OCI-LY1 (cell line): ENCODE data around the gene SERPINA5.

Experiments
- H2AFZ ChIP-seq: fragments of 200-600 bp; sonication (generic), shearing (Covaris generic); 2 replicates; pipeline ENCODE4 v1.6.0; 2014; ENCODE audit warnings: antibody characterized with exemption, mild to moderate bottlenecking, low read length
- H3F3A ChIP-seq: fragments of 200-600 bp; sonication (generic), shearing (Covaris generic); 2 replicates; pipeline ENCODE4 v1.6.0; 2014; ENCODE audit warnings: mild to moderate bottlenecking, antibody characterized with exemption, low read length, moderate library complexity; ENCODE audit not compliant: insufficient read depth
- H3K27ac ChIP-seq: fragments of 200-600 bp; sonication (generic); 2 replicates; pipeline ENCODE4 v1.5.1; 2014; ENCODE audit warnings: low read length, mixed run types, mild to moderate bottlenecking, low read depth; ENCODE audit not compliant: poor library complexity, severe bottlenecking
- H3K27me3 ChIP-seq: fragments of 200-600 bp; sonication (generic); 2 replicates; pipeline ENCODE4 v1.6.0; 2014; ENCODE audit warnings: antibody characterized with exemption, mild to moderate bottlenecking, low read length, moderate library complexity; ENCODE audit not compliant: insufficient read depth
- H3K36me3 ChIP-seq: fragments of 200-600 bp; sonication (generic); 2 replicates; pipeline ENCODE4 v1.6.1; 2014; ENCODE audit warnings: mild to moderate bottlenecking, antibody characterized with exemption, low read length, moderate library complexity, mixed read lengths; ENCODE audit not compliant: insufficient read depth
- H3K4me1 ChIP-seq: fragments of 200-600 bp; sonication (generic); 2 replicates; pipeline ENCODE4 v1.5.1; 2014; ENCODE audit warnings: mild to moderate bottlenecking, low read length, moderate library complexity; ENCODE audit not compliant: insufficient read depth, severe bottlenecking
- H3K4me2 ChIP-seq: fragments of 200-600 bp; sonication (generic), shearing (Covaris generic); 2 replicates; pipeline ENCODE4 v1.6.1; 2014; ENCODE audit warnings: low read length
- H3K4me3 ChIP-seq: fragments of 200-600 bp; sonication (generic); 2 replicates; pipeline ENCODE4 v1.5.1; 2014; ENCODE audit warnings: low read length, low read depth, mild to moderate bottlenecking, mixed read lengths; ENCODE audit not compliant: poor library complexity, severe bottlenecking
- H3K79me2 ChIP-seq: fragments of 200-600 bp; shearing (Covaris generic); 2 replicates; pipeline ENCODE4 v1.6.1; 2016; ENCODE audit warnings: mixed run types, low read length, mixed read lengths; ENCODE audit not compliant: insufficient read depth
- H3K9ac ChIP-seq: fragments of 200-600 bp; sonication (generic), shearing (Covaris generic); 2 replicates; pipeline ENCODE4 v1.6.1; 2014; ENCODE audit warnings: mild to moderate bottlenecking, low read length, mixed read lengths
- H3K9me2 ChIP-seq: fragments of 200-600 bp; sonication (generic), shearing (Covaris generic); 2 replicates; pipeline ENCODE4 v1.6.1; 2014; ENCODE audit warnings: low read depth, mild to moderate bottlenecking, low read length, mixed read lengths
- H3K9me3 ChIP-seq: fragments of 200-600 bp; shearing (Covaris generic); 2 replicates; pipeline ENCODE4 v1.6.1; 2014; ENCODE audit warnings: low read length, mixed read lengths
- H4K20me1 ChIP-seq: fragments of 200-600 bp; sonication (generic), shearing (Covaris generic); 2 replicates; pipeline ENCODE4 v1.6.0; 2016; ENCODE audit warnings: mild to moderate bottlenecking, low read length; ENCODE audit not compliant: insufficient read depth
- EZH2 ChIP-seq: fragments of 200-600 bp; sonication (generic), shearing (Covaris generic); IDR thresholded peaks from 2 replicates; pipeline ENCODE4 v1.8.0; 2017; ENCODE audit warnings: borderline replicate concordance, mixed run types, mild to moderate bottlenecking, antibody characterized with exemption, low read length, moderate library complexity, mixed read lengths
- TF ChIP-seq, protein P1 (sequence below): fragments of 200-600 bp; sonication (generic), shearing (Covaris generic); IDR thresholded peaks from 2 replicates; pipeline ENCODE4 v1.5.1; 2017; ENCODE audit warnings: mild to moderate bottlenecking, antibody characterized with exemption, low read length, moderate library complexity, mixed read lengths

SERPINA5 gene

DNA sequence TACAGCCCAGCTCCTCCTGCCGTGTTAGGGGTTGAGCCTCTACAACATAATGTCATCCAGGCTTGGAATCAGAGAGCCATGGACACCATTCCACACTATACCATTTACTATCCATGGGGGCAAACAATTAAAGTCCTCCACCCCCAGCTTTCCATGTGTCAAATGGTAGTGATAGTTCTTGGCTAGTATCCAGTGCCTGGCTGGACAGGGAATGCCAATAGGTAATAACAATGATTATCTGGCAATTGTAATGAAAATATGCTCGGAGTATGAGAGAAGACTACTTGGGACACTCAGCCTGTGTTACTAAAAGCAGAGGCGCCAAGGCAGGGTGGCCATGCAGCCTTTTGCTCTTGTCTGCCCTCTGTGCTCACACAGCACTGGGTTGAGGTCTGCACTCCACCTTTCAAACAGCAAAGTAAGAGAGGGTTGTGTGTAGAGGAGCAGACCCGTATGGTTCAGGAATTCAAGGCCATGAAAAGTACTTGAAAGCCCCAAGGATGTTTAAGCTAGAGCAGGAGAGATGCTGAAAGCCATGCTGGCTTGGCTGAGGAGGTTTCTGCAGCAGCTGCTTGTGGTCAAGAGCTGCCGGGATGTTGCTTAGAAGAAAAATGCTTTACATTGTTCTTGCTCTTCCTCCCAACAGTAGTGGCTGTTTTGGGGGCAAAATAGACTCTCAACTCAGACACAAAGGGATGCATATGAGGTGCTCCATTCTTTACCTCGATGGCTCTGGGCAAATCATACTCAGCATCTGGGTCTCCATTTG is 41.6 kb downstream of the SERPINA5 start:
- Histone ChIP-seq H4K20me1 (no peaks in the 10 kb centered on the region), H3K27me3 (no peaks in the 10 kb centered on the region), H3K4me2 (no peak overlapping the region), H3K27ac (no peak overlapping the region), H3K4me3 (no peak overlapping the region), H3K9ac (no peak overlapping the region), H3K36me3 (no peaks in the 10 kb centered on the region), H3K79me2 (no peaks in the 10 kb centered on the region), H2AFZ (no peak overlapping the region), H3K9me3 (no peaks in the 10 kb centered on the region), H3K9me2 (no peaks in the 10 kb centered on the region), H3F3A (no peaks in the 10 kb centered on the region), H3K4me1 (no peaks in the 10 kb centered on the region)
- no peak for TF ChIP-seq EZH2
- TF ChIP-seq, protein P1, sequence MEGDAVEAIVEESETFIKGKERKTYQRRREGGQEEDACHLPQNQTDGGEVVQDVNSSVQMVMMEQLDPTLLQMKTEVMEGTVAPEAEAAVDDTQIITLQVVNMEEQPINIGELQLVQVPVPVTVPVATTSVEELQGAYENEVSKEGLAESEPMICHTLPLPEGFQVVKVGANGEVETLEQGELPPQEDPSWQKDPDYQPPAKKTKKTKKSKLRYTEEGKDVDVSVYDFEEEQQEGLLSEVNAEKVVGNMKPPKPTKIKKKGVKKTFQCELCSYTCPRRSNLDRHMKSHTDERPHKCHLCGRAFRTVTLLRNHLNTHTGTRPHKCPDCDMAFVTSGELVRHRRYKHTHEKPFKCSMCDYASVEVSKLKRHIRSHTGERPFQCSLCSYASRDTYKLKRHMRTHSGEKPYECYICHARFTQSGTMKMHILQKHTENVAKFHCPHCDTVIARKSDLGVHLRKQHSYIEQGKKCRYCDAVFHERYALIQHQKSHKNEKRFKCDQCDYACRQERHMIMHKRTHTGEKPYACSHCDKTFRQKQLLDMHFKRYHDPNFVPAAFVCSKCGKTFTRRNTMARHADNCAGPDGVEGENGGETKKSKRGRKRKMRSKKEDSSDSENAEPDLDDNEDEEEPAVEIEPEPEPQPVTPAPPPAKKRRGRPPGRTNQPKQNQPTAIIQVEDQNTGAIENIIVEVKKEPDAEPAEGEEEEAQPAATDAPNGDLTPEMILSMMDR: no peak

DNA sequence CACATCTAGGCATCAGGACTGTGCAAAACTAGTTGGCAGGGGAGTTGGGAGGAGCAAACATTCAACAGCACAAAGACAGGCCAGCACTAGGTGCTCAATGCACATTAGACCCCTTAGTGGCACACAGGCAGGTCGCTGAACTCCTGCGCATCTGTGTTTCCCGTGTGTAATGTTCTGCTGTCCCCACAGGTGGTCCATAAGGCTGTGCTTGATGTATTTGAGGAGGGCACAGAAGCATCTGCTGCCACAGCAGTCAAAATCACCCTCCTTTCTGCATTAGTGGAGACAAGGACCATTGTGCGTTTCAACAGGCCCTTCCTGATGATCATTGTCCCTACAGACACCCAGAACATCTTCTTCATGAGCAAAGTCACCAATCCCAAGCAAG is 42.2 kb downstream of the SERPINA5 start:
- Histone ChIP-seq H3K79me2 (no peaks in the 10 kb centered on the region), H3K4me1 (no peaks in the 10 kb centered on the region), H3K9me3 (no peaks in the 10 kb centered on the region), H3K9ac (no peak overlapping the region), H3K4me3 (no peak overlapping the region), H4K20me1 (no peaks in the 10 kb centered on the region), H3K27ac (no peak overlapping the region), H2AFZ (no peak overlapping the region), H3K27me3 (no peaks in the 10 kb centered on the region), H3F3A (no peaks in the 10 kb centered on the region), H3K9me2 (no peaks in the 10 kb centered on the region), H3K4me2 (no peak overlapping the region), H3K36me3 (no peaks in the 10 kb centered on the region)
- TF ChIP-seq, protein P1: no peak
- TF ChIP-seq EZH2: no peak

DNA sequence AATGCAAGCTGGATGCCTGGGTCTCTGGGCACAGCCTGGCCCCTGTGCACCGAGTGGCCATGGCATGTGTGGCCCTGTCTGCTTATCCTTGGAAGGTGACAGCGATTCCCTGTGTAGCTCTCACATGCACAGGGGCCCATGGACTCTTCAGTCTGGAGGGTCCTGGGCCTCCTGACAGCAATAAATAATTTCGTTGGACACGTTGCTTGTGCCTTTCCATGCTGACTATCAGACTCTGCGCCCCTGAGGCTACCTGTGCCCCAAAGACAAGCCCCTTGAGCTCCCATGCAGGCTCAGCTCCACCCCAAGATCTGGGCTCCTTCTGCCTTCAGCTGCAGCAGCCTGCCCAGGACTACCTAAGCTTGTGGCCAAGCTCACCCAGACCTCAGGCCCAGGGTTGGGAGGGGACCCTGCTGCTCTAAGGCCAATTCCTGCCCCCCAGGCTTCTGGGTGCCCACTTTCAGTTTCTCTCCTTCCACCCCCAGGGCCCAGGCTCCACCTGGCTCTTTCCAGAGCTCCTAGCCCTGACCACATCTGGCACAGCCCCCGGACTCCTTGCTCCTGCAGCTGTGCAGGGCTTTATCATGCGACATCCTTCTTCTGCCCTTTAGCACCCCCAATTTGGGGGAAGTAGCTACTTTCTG is 42.8 kb downstream of the SERPINA5 start:
- Histone ChIP-seq H4K20me1 (no peaks in the 10 kb centered on the region), H3K4me2 (no peak overlapping the region), H2AFZ (no peak overlapping the region), H3K27ac (no peak overlapping the region), H3K27me3 (no peaks in the 10 kb centered on the region), H3K36me3 (no peaks in the 10 kb centered on the region), H3F3A (no peaks in the 10 kb centered on the region), H3K9me3 (no peaks in the 10 kb centered on the region), H3K9ac (no peak overlapping the region), H3K9me2 (no peaks in the 10 kb centered on the region), H3K79me2 (no peaks in the 10 kb centered on the region), H3K4me3 (no peak overlapping the region), H3K4me1 (no peaks in the 10 kb centered on the region)
- TF ChIP-seq, protein P1: no peak
- no peak for TF ChIP-seq EZH2
